ENCODE measurements around the gene CYSRT1. TPM values are rescaled to one million over a fixed set of nuclear protein-coding genes. Genes with fewer than 3 reads are reported as not detected.

The CYSRT1 gene
- total RNA-seq, 1 experiment from 2014 or later = 1.4 TPM

- intact Hi-C loops (cut with micrococcal nuclease) = loop anchor here (1.0 to 10.0 kb wide), 4 partner anchors 38 to 182 kb away; partner anchors contain the start of genes LRRC26, NPDC1 and TMEM210
- no peaks in the 10 kb centered on the region for H3K36me3 Mint-ChIP-seq (ENCODE audit: insufficient read depth, unreplicated experiment)
- peak within 1 kb of the TSS; percentile 73 for H3K27ac Mint-ChIP-seq (ENCODE audit: low read depth, unreplicated experiment)
- no peaks in the 10 kb centered on the region for H3K9me3 Mint-ChIP-seq (ENCODE audit: unreplicated experiment)
- CTCF ChIA-PET = interaction anchor here (0.6 to 5.6 kb wide), 21 partner anchors 11 to 324 kb away, joined by 3 to 36 read pairs (median 5); partner anchors contain the start of genes ANAPC2, MRPL41, NPDC1 and SSNA1
- POLR2A ChIA-PET = interaction anchor here (0.6 to 6.3 kb wide), 13 partner anchors 11 to 160 kb away, joined by 3 to 73 read pairs (median 6); partner anchors contain the start of genes ANAPC2, MAN1B1, NDOR1 and SSNA1
- peak within 1 kb of the TSS; percentile 40 for H3K4me3 Mint-ChIP-seq (ENCODE audit: unreplicated experiment)
- H3K4me1 Mint-ChIP-seq (ENCODE audit: insufficient read depth, unreplicated experiment) = peaks cover 15% of the 10 kb centered on the region
- H3K27me3 Mint-ChIP-seq (ENCODE audit: insufficient read depth, unreplicated experiment) = no peaks in the 10 kb centered on the region
- no TSS peak for BruUV-seq (replicated peaks)
- TF ChIP-seq CTCF (IDR thresholded peaks at IDR 0.05; ENCODE audit: unreplicated experiment) = peak; percentile 89
- peak; percentile 84 for DNase-seq (ENCODE audit: unreplicated experiment)
Observed at GRCh38 chr9:137227054-137227852, 2.3 kb downstream of the CYSRT1 start, which contains the start of gene RNF224. Gene RNF224, plus strand, starts transcription at chr9:137227502. Its CDS starts 834 bp downstream, at chr9:137228336.

GRCh38 chr9:137227853-137228505 is 3.0 kb downstream of the CYSRT1 start:
- H3K4me1 Mint-ChIP-seq (ENCODE audit: insufficient read depth, unreplicated experiment) = peaks cover 15% of the 10 kb centered on the region
- H3K36me3 Mint-ChIP-seq (ENCODE audit: insufficient read depth, unreplicated experiment) = no peaks in the 10 kb centered on the region
- intact Hi-C loops (cut with micrococcal nuclease) = loop anchor here (1.0 to 10.0 kb wide), 4 partner anchors 39 to 183 kb away; partner anchors contain the start of genes LRRC26, NPDC1 and TMEM210
- no peak for TF ChIP-seq CTCF (IDR thresholded peaks at IDR 0.05; ENCODE audit: unreplicated experiment)
- peak overlapping the region; percentile 73 for H3K27ac Mint-ChIP-seq (ENCODE audit: low read depth, unreplicated experiment)
- BruUV-seq (replicated peaks) = no TSS peak
- DNase-seq (ENCODE audit: unreplicated experiment) = no peak
- no peaks in the 10 kb centered on the region for H3K27me3 Mint-ChIP-seq (ENCODE audit: insufficient read depth, unreplicated experiment)
- POLR2A ChIA-PET = interaction anchor here (0.6 to 6.3 kb wide), 7 partner anchors 12 to 141 kb away, joined by 3 to 73 read pairs (median 8); partner anchors contain the start of genes ANAPC2, MAN1B1, NDOR1 and SSNA1
- CTCF ChIA-PET = interaction anchor here (0.6 to 2.7 kb wide), 13 partner anchors 14 to 349 kb away, joined by 3 to 15 read pairs (median 5); partner anchors contain the start of genes ANAPC2, NPDC1 and SSNA1
- no peaks in the 10 kb centered on the region for H3K9me3 Mint-ChIP-seq (ENCODE audit: unreplicated experiment)
- H3K4me3 Mint-ChIP-seq (ENCODE audit: unreplicated experiment) = no peak overlapping the region

GRCh38 chr9:137228506-137228967 is 3.6 kb downstream of the CYSRT1 start:
- no peaks in the 10 kb centered on the region for H3K36me3 Mint-ChIP-seq (ENCODE audit: insufficient read depth, unreplicated experiment)
- H3K4me3 Mint-ChIP-seq (ENCODE audit: unreplicated experiment) = no peak overlapping the region
- DNase-seq (ENCODE audit: unreplicated experiment) = no peak
- H3K9me3 Mint-ChIP-seq (ENCODE audit: unreplicated experiment) = no peaks in the 10 kb centered on the region
- H3K27me3 Mint-ChIP-seq (ENCODE audit: insufficient read depth, unreplicated experiment) = no peaks in the 10 kb centered on the region
- intact Hi-C loops (cut with micrococcal nuclease) = loop anchor here (10.0 kb wide), 2 partner anchors 54 to 184 kb away; partner anchors contain the start of genes LRRC26, NPDC1 and TMEM210
- CTCF ChIA-PET = interaction anchor here (0.6 to 2.7 kb wide), 4 partner anchors 33 to 348 kb away, joined by 3 to 14 read pairs (median 4); no protein-coding TSS in a partner anchor
- no peak for TF ChIP-seq CTCF (IDR thresholded peaks at IDR 0.05; ENCODE audit: unreplicated experiment)
- no peak overlapping the region for H3K27ac Mint-ChIP-seq (ENCODE audit: low read depth, unreplicated experiment)
- peaks cover 15% of the 10 kb centered on the region for H3K4me1 Mint-ChIP-seq (ENCODE audit: insufficient read depth, unreplicated experiment)
- POLR2A ChIA-PET = interaction anchor here (2.4 to 5.7 kb wide), 3 partner anchors 12 to 113 kb away, joined by 8 to 57 read pairs (median 29); partner anchors contain the start of genes ANAPC2, SSNA1 and TUBB4B
- no TSS peak for BruUV-seq (replicated peaks)

Data from MCF 10A (cell line).